Ishikawa (cell line): Measurements from ENCODE around the gene SOX5.

ENCODE experiments used
- CREB1 ChIP-seq: IDR thresholded peaks from 2 replicates; pipeline ENCODE4 v1.6.1; 2012; ENCODE audit warnings: low read depth
- EGR1 ChIP-seq: IDR thresholded peaks from 2 replicates; pipeline ENCODE4 v1.6.1; 2012
- FOXM1 ChIP-seq: IDR thresholded peaks from 2 replicates; pipeline ENCODE4 v1.6.1; 2012; ENCODE audit warnings: low read depth, borderline replicate concordance
- NFIC ChIP-seq: IDR thresholded peaks from 2 replicates; pipeline ENCODE4 v1.6.1; 2012
- RAD21 ChIP-seq: IDR thresholded peaks from 2 replicates; pipeline ENCODE4 v1.6.1; 2012; ENCODE audit warnings: low read depth
- TAF1 ChIP-seq: IDR thresholded peaks from 2 replicates; pipeline ENCODE4 v1.6.1; 2012; ENCODE audit warnings: low read depth, mild to moderate bottlenecking
- TCF12 ChIP-seq: IDR thresholded peaks from 2 replicates; pipeline ENCODE4 v1.6.1; 2012; ENCODE audit warnings: low read depth
- YY1 ChIP-seq: IDR thresholded peaks from 2 replicates; pipeline ENCODE4 v1.6.1; 2012; ENCODE audit warnings: low read depth
- TF ChIP-seq, protein P1 (sequence below): IDR thresholded peaks from 2 replicates; pipeline ENCODE4 v1.6.1; 2012
- TF ChIP-seq, protein P2 (sequence below): IDR thresholded peaks from 2 replicates; pipeline ENCODE4 v1.6.1; 2012; ENCODE audit warnings: low read depth, mild to moderate bottlenecking

DNA sequence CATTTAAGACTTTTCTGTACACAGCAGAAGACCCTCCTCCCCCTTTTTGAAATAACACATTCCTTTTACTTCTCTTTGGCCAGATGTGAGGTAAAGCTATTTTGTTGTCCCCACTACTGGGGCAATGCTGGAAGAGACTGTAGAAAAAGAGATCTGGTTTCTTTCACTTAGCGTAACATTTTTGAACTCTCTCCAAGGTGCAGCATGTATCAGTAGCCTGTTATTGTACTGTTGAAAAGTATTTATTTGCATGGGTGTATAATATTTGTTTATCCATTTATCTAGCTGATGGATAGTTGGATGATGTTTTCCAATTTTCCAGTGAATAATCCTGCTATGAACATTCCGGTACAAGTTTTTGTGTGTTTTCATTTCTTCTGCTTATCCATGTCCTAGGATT lies 335.2 kb downstream of the SOX5 start:
- no peak for TF ChIP-seq CREB1
- TF ChIP-seq, protein P1, sequence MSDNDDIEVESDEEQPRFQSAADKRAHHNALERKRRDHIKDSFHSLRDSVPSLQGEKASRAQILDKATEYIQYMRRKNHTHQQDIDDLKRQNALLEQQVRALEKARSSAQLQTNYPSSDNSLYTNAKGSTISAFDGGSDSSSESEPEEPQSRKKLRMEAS, result no peak
- no peak for TF ChIP-seq FOXM1
- no peak for TF ChIP-seq EGR1
- TF ChIP-seq, protein P2, sequence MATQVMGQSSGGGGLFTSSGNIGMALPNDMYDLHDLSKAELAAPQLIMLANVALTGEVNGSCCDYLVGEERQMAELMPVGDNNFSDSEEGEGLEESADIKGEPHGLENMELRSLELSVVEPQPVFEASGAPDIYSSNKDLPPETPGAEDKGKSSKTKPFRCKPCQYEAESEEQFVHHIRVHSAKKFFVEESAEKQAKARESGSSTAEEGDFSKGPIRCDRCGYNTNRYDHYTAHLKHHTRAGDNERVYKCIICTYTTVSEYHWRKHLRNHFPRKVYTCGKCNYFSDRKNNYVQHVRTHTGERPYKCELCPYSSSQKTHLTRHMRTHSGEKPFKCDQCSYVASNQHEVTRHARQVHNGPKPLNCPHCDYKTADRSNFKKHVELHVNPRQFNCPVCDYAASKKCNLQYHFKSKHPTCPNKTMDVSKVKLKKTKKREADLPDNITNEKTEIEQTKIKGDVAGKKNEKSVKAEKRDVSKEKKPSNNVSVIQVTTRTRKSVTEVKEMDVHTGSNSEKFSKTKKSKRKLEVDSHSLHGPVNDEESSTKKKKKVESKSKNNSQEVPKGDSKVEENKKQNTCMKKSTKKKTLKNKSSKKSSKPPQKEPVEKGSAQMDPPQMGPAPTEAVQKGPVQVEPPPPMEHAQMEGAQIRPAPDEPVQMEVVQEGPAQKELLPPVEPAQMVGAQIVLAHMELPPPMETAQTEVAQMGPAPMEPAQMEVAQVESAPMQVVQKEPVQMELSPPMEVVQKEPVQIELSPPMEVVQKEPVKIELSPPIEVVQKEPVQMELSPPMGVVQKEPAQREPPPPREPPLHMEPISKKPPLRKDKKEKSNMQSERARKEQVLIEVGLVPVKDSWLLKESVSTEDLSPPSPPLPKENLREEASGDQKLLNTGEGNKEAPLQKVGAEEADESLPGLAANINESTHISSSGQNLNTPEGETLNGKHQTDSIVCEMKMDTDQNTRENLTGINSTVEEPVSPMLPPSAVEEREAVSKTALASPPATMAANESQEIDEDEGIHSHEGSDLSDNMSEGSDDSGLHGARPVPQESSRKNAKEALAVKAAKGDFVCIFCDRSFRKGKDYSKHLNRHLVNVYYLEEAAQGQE, result no peak
- no peak for TF ChIP-seq YY1
- no peak for TF ChIP-seq RAD21
- no peak for TF ChIP-seq NFIC
- TF ChIP-seq TCF12, result no peak
- no peak for TF ChIP-seq TAF1
